IMR-90 (cell line): Measurements from ENCODE around the gene ZBTB39. TPM values are rescaled to one million over a fixed set of nuclear protein-coding genes. Genes with fewer than 3 reads are reported as not detected.

Experiments
- ATAC-seq: fragments of 200-7000 bp; cut with Tn5 transposase; 2 replicates; pipeline ENCODE4 v1.9.1; 2020; ENCODE audit warnings: low read depth, mild to moderate bottlenecking, moderate library complexity
- BruUV-seq: library from RNA; stranded (reverse); fragments of 400-500 nt; replicated peaks from 2 replicates; lab custom pipeline; 2021; lab: Mats Ljungman, UMichigan
- CTCF ChIA-PET: fragments of 300-600 bp; formaldehyde crosslinking; extraction: SDS; loops from one replicate; lab custom pipeline; 2021; ENCODE audit warnings: antibody characterized with exemption; lab: Yijun Ruan, JAX
- POLR2A ChIA-PET: fragments of 300-600 bp; sonication (Branson Sonifier 250); formaldehyde crosslinking; loops from one replicate; lab custom pipeline; 2022; ENCODE audit warnings: antibody characterized with exemption; ENCODE audit not compliant: unreplicated experiment; lab: Charles Lee
- DNase-seq: peaks from one replicate; pipeline ENCODE4 v3.0.0; 2013
- H2AFZ ChIP-seq: replicated peaks from 2 replicates; pipeline ENCODE3; 2013; ENCODE audit warnings: low read length, mild to moderate bottlenecking; ENCODE audit not compliant: poor library complexity
- H2AK5ac ChIP-seq: 2 replicates; pipeline ENCODE4 v1.6.1; 2013; ENCODE audit warnings: low read depth, low read length, inconsistent platforms
- H2AK9ac ChIP-seq: replicated peaks from 2 replicates; pipeline ENCODE3; 2013; ENCODE audit warnings: mild to moderate bottlenecking, low read depth, low read length, moderate library complexity; ENCODE audit not compliant: poor library complexity
- H2BK120ac ChIP-seq: 2 replicates; pipeline ENCODE4 v1.6.1; 2013; ENCODE audit warnings: low read depth, low read length, inconsistent platforms
- H2BK15ac ChIP-seq: 3 replicates; pipeline ENCODE4 v1.6.1; 2013; ENCODE audit warnings: low read depth, low read length, inconsistent platforms
- H2BK20ac ChIP-seq: 2 replicates; pipeline ENCODE4 v1.6.1; 2013; ENCODE audit warnings: low read depth, mild to moderate bottlenecking, inconsistent platforms, low read length, moderate library complexity
- H2BK5ac ChIP-seq: 2 replicates; pipeline ENCODE4 v1.6.1; 2013; ENCODE audit warnings: mild to moderate bottlenecking, low read depth, low read length, inconsistent platforms; ENCODE audit not compliant: poor library complexity, severe bottlenecking
- H3K14ac ChIP-seq: replicated peaks from 2 replicates; pipeline ENCODE4 v1.6.1; 2013; ENCODE audit warnings: low read depth, low read length, inconsistent platforms
- H3K18ac ChIP-seq: 2 replicates; pipeline ENCODE4 v1.6.1; 2013; ENCODE audit warnings: low read depth, low read length, control low read depth
- H3K23ac ChIP-seq: 2 replicates; pipeline ENCODE4 v1.6.1; 2013; ENCODE audit warnings: low read depth, low read length, inconsistent platforms
- H3K27ac ChIP-seq: 2 replicates; pipeline ENCODE4 v1.5.1; 2013; ENCODE audit warnings: mild to moderate bottlenecking, control low read depth, low read length; ENCODE audit not compliant: insufficient read depth
- H3K27me3 ChIP-seq: 2 replicates; pipeline ENCODE4 v1.6.1; 2013; ENCODE audit warnings: low read length; ENCODE audit not compliant: control insufficient read depth, insufficient read depth
- H3K36me3 ChIP-seq: 2 replicates; pipeline ENCODE4 v1.6.1; 2013; ENCODE audit warnings: low read length, mixed read lengths; ENCODE audit not compliant: control insufficient read depth, insufficient read depth
- H3K4ac ChIP-seq: 2 replicates; pipeline ENCODE4 v1.6.1; 2013; ENCODE audit warnings: low read depth, low read length, inconsistent platforms
- H3K4me1 ChIP-seq: 2 replicates; pipeline ENCODE4 v1.6.1; 2013; ENCODE audit warnings: low read length, mixed read lengths; ENCODE audit not compliant: control insufficient read depth, insufficient read depth
- H3K4me2 ChIP-seq: 2 replicates; pipeline ENCODE4 v1.6.1; 2013; ENCODE audit warnings: low read depth, mild to moderate bottlenecking, control low read depth, low read length, moderate library complexity
- H3K4me3 ChIP-seq: 2 replicates; pipeline ENCODE4 v1.5.1; 2013; ENCODE audit warnings: low read depth, mild to moderate bottlenecking, control low read depth, low read length, moderate library complexity; ENCODE audit not compliant: insufficient read depth
- H3K56ac ChIP-seq: 2 replicates; pipeline ENCODE4 v1.6.1; 2013; ENCODE audit warnings: low read length, inconsistent platforms; ENCODE audit not compliant: insufficient read depth; ENCODE audit errors: extremely low read depth
- H3K79me1 ChIP-seq, 2 experiments: 2 replicates each; pipeline ENCODE4 v1.6.1; 2013; ENCODE audit warnings: low read length in 2 of 2, inconsistent platforms in 1 of 2, low read depth in 1 of 2
- H3K9ac ChIP-seq: 2 replicates; pipeline ENCODE4 v1.6.1; 2013; ENCODE audit warnings: low read depth, low read length, control low read depth
- H3K9me1 ChIP-seq: 2 replicates; pipeline ENCODE4 v1.6.1; 2013; ENCODE audit warnings: low read length, inconsistent platforms; ENCODE audit not compliant: insufficient read depth
- H3K9me3 ChIP-seq: 2 replicates; pipeline ENCODE4 v1.6.1; 2013; ENCODE audit warnings: low read length; ENCODE audit not compliant: control insufficient read depth, insufficient read depth
- H4K20me1 ChIP-seq: 2 replicates; pipeline ENCODE4 v1.6.1; 2013; ENCODE audit warnings: low read length, inconsistent platforms; ENCODE audit not compliant: insufficient read depth
- H4K5ac ChIP-seq: 2 replicates; pipeline ENCODE4 v1.6.1; 2013; ENCODE audit warnings: mild to moderate bottlenecking, low read depth, low read length, control low read depth
- H4K8ac ChIP-seq, 2 experiments: 2 replicates each; pipeline ENCODE4 v1.6.1; 2013; ENCODE audit warnings: low read depth in 2 of 2, low read length in 2 of 2, control low read depth in 1 of 2, inconsistent platforms in 1 of 2
- H4K91ac ChIP-seq: 2 replicates; pipeline ENCODE4 v1.6.1; 2013; ENCODE audit warnings: low read depth, low read length, inconsistent platforms; ENCODE audit not compliant: insufficient read depth
- BHLHE40 ChIP-seq: fragments of 150-350 bp; IDR thresholded peaks from 2 replicates; pipeline ENCODE4 v1.6.1; 2016; ENCODE audit warnings: mild to moderate bottlenecking, low read depth, low read length
- CEBPB ChIP-seq: IDR thresholded peaks from 2 replicates; pipeline ENCODE4 v1.6.1; 2012; ENCODE audit warnings: low read depth, low read length, improper control_type of control experiment
- CHD1 ChIP-seq: IDR thresholded peaks from 2 replicates; pipeline ENCODE4 v1.6.1; 2012; ENCODE audit warnings: low read depth, low read length, improper control_type of control experiment
- CTCF ChIP-seq: conservative IDR thresholded peaks from 2 replicates; pipeline ENCODE4 v1.5.1; 2012; ENCODE audit warnings: mild to moderate bottlenecking, low read depth, low read length, improper control_type of control experiment
- ELK1 ChIP-seq: fragments of 150-350 bp; IDR thresholded peaks from 2 replicates; pipeline ENCODE4 v1.6.1; 2016; ENCODE audit warnings: low read depth, mild to moderate bottlenecking, low read length, moderate library complexity, borderline replicate concordance
- MAFK ChIP-seq: IDR thresholded peaks from 2 replicates; pipeline ENCODE4 v1.6.1; 2012; ENCODE audit warnings: low read depth, low read length, improper control_type of control experiment
- MXI1 ChIP-seq: IDR thresholded peaks from 2 replicates; pipeline ENCODE4 v1.6.1; 2012; ENCODE audit warnings: low read depth, mild to moderate bottlenecking, low read length, moderate library complexity, borderline replicate concordance
- NFE2L2 ChIP-seq: fragments of 150-350 bp; IDR thresholded peaks from 2 replicates; pipeline ENCODE4 v1.6.1; 2016; ENCODE audit warnings: low read depth, mild to moderate bottlenecking, low read length
- POLR2A ChIP-seq: IDR thresholded peaks from 2 replicates; pipeline ENCODE4 v1.6.1; 2012; ENCODE audit warnings: mild to moderate bottlenecking, low read depth, low read length
- RAD21 ChIP-seq: IDR thresholded peaks from 2 replicates; pipeline ENCODE4 v1.6.1; 2012; ENCODE audit warnings: low read length, improper control_type of control experiment
- RCOR1 ChIP-seq: IDR thresholded peaks from 2 replicates; pipeline ENCODE4 v1.6.1; 2012; ENCODE audit warnings: mild to moderate bottlenecking, low read length, improper control_type of control experiment; ENCODE audit not compliant: insufficient replicate concordance
- RFX5 ChIP-seq: IDR thresholded peaks from 2 replicates; pipeline ENCODE4 v1.8.0; 2012; ENCODE audit warnings: low read depth, mild to moderate bottlenecking, low read length, moderate library complexity
- SMC3 ChIP-seq: fragments of 150-350 bp; IDR thresholded peaks from 2 replicates; pipeline ENCODE4 v1.6.1; 2016; ENCODE audit warnings: low read depth, mild to moderate bottlenecking, antibody characterized with exemption, low read length, moderate library complexity
- USF2 ChIP-seq: fragments of 150-350 bp; IDR thresholded peaks from 2 replicates; pipeline ENCODE4 v1.6.1; 2017; ENCODE audit warnings: mild to moderate bottlenecking, antibody characterized with exemption, low read length, low read depth
- WGBS, 2 experiments: methylation state at CpG; one replicate each; pipeline versions ENCODE4 v1.1.5 to v1.1.7; 2013; ENCODE audit warnings: missing lambda C conversion rate in 2 of 2; ENCODE audit not compliant: insufficient read length in 1 of 2; ENCODE audit errors: extremely low coverage in 2 of 2; 5-methylcytosine and 5-hydroxymethylcytosine counted together
- dilution Hi-C: fragments of 300-500 bp; cut with HindIII; formaldehyde crosslinking; loops from one replicate; pipeline ENCODE4 v1.14.3; 2018; ENCODE audit warnings: low sequenced_read_pairs; ENCODE audit not compliant: unreplicated experiment
- in situ Hi-C: fragments of 300-500 bp; cut with MboI; formaldehyde crosslinking; loops from 3 replicates; pipeline ENCODE4 v1.14.3; 2019; ENCODE audit warnings: low sequenced_read_pairs, inconsistent platforms, mixed read lengths
- intact Hi-C: fragments of 100-400 bp; cut with micrococcal nuclease; formaldehyde crosslinking; loops from 2 replicates; pipeline ENCODE4 v1.10.0; 2022
- polyA plus RNA-seq, 3 experiments: library from polyadenylated mRNA; depleted of rRNA; stranded (reverse); fragments of >200 nt; gene quantifications; 2 replicates each; pipeline ENCODE4 v1.2.3, GENCODE V29; 2012; ENCODE audit warnings: low replicate concordance in 1 of 3
- total RNA-seq: library from RNA; depleted of rRNA; stranded (reverse); fragments of >200 nt; gene quantifications from 2 replicates; pipeline ENCODE4 v1.2.3, GENCODE V29; 2012

Gene ZBTB39
- total and polyA plus RNA-seq, 2 of the 4 experiments (the other 2 are of a cell fraction) = 4.0 to 5.2 TPM

- dilution Hi-C loops (no loop called here), in situ Hi-C loops (loop anchor here (5.0 kb wide), 1 partner anchor 34 kb away; the partner anchor contains the start of gene TAC3)
- CTCF ChIA-PET = interaction anchor here (1.2 kb wide), 1 partner anchor 18 kb away, joined by 3 read pairs; no protein-coding TSS in a partner anchor
These were observed 44.7 kb upstream of the ZBTB39 start for GRCh38 chr12:57051011-57051410.

More at GRCh38 chr12:57051011-57051410, 44.7 kb upstream of the ZBTB39 start:
- DNase-seq (no peak), ATAC-seq (no peak)
- Histone ChIP-seq H2BK5ac (no peak overlapping the region), H3K4me3 (no peak overlapping the region), H3K56ac (no peak overlapping the region), H3K18ac (no peak overlapping the region), H4K8ac (no peak overlapping the region), H3K36me3 (no peaks in the 10 kb centered on the region), H4K5ac (no peak overlapping the region), H2AK5ac (no peak overlapping the region), H2BK15ac (no peak overlapping the region), H3K9ac (no peak overlapping the region), H3K23ac (no peak overlapping the region), H4K91ac (no peak overlapping the region), H2AFZ (no peak overlapping the region), H3K4me1 (peaks cover 3% of the 10 kb centered on the region; the same call in 1 of the 2 replicates), H4K20me1 (peaks cover 10% of the 10 kb centered on the region; the same call in 1 of the 2 replicates), H2BK20ac (no peak overlapping the region), H3K4me2 (no peak overlapping the region), H3K4ac (no peak overlapping the region), H3K14ac (no peak overlapping the region), H3K9me3 (no peaks in the 10 kb centered on the region), H2BK120ac (no peak overlapping the region), H3K79me1 (no peaks in the 10 kb centered on the region), H3K27ac (no peak overlapping the region), H2AK9ac (no peak overlapping the region), H3K9me1 (no peaks in the 10 kb centered on the region; the same call in 1 of the 2 replicates), H3K27me3 (peaks cover 14% of the 10 kb centered on the region)
- WGBS, 2 experiments = no CpG with 5 or more reads among the region's 1 CpG
- intact Hi-C loops = no loop called here
- POLR2A ChIA-PET = no interaction called here
- BruUV-seq = no TSS peak
- TF ChIP-seq CEBPB = no peak
- no peak for TF ChIP-seq NFE2L2
- TF ChIP-seq CTCF = no peak
- TF ChIP-seq BHLHE40 = no peak
- no peak for TF ChIP-seq USF2
- TF ChIP-seq RFX5 = no peak
- TF ChIP-seq POLR2A = no peak
- no peak for TF ChIP-seq CHD1
- no peak for TF ChIP-seq MAFK
- no peak for TF ChIP-seq RCOR1
- TF ChIP-seq MXI1 = no peak
- TF ChIP-seq RAD21 = no peak
- no peak for TF ChIP-seq SMC3
- no peak for TF ChIP-seq ELK1
